Esophagus muscularis mucosa (tissue), 4 donors: ENCODE data around the gene MID1. TPM values are rescaled to one million over a fixed set of nuclear protein-coding genes. Genes with fewer than 3 reads are reported as not detected.

ENCODE experiments used
- DNase-seq: peaks from one replicate; pipeline ENCODE4 v3.0.0-alpha.2; 2017; ENCODE audit errors: extremely low spot score
- H3K27ac ChIP-seq, 4 donors: fragments of 200-600 bp; sonication (generic); replicated peaks in 1 of 4; 1 replicate in 3 of 4; 2 replicates in 1 of 4; pipeline ENCODE4 v1.5.1; 2016 to 2019; ENCODE audit warnings: mild to moderate bottlenecking in 1 of 4
- H3K27me3 ChIP-seq, 4 donors: fragments of 200-600 bp; sonication (generic); one replicate each; pipeline versions ENCODE4 v1.5.1 to v1.6.0; 2016 to 2019
- H3K36me3 ChIP-seq, 4 donors: fragments of 200-600 bp; sonication (generic); one replicate each; pipeline ENCODE4 v1.5.1; 2016 to 2019
- H3K4me1 ChIP-seq, 4 donors: fragments of 200-600 bp; sonication (generic); one replicate each; pipeline ENCODE4 v1.5.1; 2016 to 2019
- H3K4me3 ChIP-seq, 4 donors: fragments of 200-600 bp; sonication (generic); 1 replicate in 2 of 4; 2 replicates in 2 of 4; pipeline ENCODE4 v1.5.1; 2016 to 2019; ENCODE audit warnings: mild to moderate bottlenecking in 4 of 4, moderate library complexity in 1 of 4
- H3K9me3 ChIP-seq, 4 donors: fragments of 200-600 bp; sonication (generic); 1 replicate in 3 of 4; 2 replicates in 1 of 4; pipeline ENCODE4 v1.5.1; 2016 to 2019
- EP300 ChIP-seq: sonication (generic); formaldehyde crosslinking; IDR thresholded peaks from one replicate; pipeline ENCODE4 v1.6.1; 2017; ENCODE audit warnings: antibody characterized with exemption
- POLR2A ChIP-seq: fragments of 450-650 bp; IDR thresholded peaks from one replicate; pipeline ENCODE4 v1.6.1; 2017; ENCODE audit warnings: antibody characterized with exemption, moderate library complexity, mild to moderate bottlenecking, low read depth
- POLR2AphosphoS5 ChIP-seq, 2 donors: sonication (generic); formaldehyde crosslinking; IDR thresholded peaks; one replicate each; pipeline ENCODE4 v1.6.1; 2017; ENCODE audit warnings: antibody characterized with exemption in 2 of 2
- WGBS: methylation state at CpG from one replicate; pipeline ENCODE4 v1.1.5; 2018; 5-methylcytosine and 5-hydroxymethylcytosine counted together
- intact Hi-C: fragments of 100-400 bp; cut with DNase I; formaldehyde crosslinking; loops from one replicate; pipeline ENCODE4 v1.15.1; 2023
- total RNA-seq, 4 donors: library from RNA; depleted of rRNA; stranded (reverse); fragments of >200 nt; gene quantifications; one replicate each; pipeline versions ENCODE4 v1.1.0 to v1.2.1, GENCODE V29; 2016
- TF ChIP-seq, protein P1 (sequence below), 3 experiments: fragments of 200-600 bp in 2 of 3; fragments of 450-650 bp in 1 of 3; sonication (generic) in 2 of 3; IDR thresholded peaks; one replicate each; pipeline ENCODE4 v1.5.1; 2017 to 2019; ENCODE audit warnings: antibody characterized with exemption in 3 of 3, mild to moderate bottlenecking in 2 of 3, moderate library complexity in 1 of 3

Gene MID1
- total RNA-seq, 4 donors from 2014 or later, result 11.2 to 22.0 (median 16.2) TPM

DNA sequence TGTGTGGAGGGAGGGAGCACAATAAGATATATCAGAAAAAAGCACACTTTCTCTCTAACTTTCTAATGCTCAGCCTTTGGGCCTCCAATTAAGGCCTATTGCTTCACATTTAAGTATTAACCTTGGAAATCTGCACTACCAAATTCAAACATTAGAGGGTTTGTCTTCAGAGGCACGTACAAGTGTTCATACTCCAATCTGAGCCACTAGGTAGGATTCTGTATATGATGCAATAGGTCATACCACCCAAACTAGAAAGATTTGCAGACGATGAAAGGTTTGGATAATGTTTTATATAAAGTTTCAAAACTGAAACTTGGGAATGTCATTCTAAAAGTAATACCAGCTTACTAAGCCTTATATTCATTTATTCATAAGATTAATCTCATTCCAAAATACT is 106.4 kb downstream of the MID1 start:
- TF ChIP-seq, protein P1, sequence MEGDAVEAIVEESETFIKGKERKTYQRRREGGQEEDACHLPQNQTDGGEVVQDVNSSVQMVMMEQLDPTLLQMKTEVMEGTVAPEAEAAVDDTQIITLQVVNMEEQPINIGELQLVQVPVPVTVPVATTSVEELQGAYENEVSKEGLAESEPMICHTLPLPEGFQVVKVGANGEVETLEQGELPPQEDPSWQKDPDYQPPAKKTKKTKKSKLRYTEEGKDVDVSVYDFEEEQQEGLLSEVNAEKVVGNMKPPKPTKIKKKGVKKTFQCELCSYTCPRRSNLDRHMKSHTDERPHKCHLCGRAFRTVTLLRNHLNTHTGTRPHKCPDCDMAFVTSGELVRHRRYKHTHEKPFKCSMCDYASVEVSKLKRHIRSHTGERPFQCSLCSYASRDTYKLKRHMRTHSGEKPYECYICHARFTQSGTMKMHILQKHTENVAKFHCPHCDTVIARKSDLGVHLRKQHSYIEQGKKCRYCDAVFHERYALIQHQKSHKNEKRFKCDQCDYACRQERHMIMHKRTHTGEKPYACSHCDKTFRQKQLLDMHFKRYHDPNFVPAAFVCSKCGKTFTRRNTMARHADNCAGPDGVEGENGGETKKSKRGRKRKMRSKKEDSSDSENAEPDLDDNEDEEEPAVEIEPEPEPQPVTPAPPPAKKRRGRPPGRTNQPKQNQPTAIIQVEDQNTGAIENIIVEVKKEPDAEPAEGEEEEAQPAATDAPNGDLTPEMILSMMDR (IDR thresholded peaks at IDR 0.05), result no peak
- no peak for TF ChIP-seq EP300
- no peaks in the 10 kb centered on the region for H3K27me3 ChIP-seq
- peaks cover 0 to 32% (median 12%) of the 10 kb centered on the region in 4 donors for H3K4me1 ChIP-seq
- 58% methylated on average over 2 of the region's 2 CpGs for WGBS
- H3K4me3 ChIP-seq, result no peak overlapping the region
- no peak for DNase-seq
- no peaks in the 10 kb centered on the region for H3K9me3 ChIP-seq
- H3K27ac ChIP-seq, result no peak overlapping the region
- no peaks in the 10 kb centered on the region for H3K36me3 ChIP-seq
- intact Hi-C loops, result no loop called here

DNA sequence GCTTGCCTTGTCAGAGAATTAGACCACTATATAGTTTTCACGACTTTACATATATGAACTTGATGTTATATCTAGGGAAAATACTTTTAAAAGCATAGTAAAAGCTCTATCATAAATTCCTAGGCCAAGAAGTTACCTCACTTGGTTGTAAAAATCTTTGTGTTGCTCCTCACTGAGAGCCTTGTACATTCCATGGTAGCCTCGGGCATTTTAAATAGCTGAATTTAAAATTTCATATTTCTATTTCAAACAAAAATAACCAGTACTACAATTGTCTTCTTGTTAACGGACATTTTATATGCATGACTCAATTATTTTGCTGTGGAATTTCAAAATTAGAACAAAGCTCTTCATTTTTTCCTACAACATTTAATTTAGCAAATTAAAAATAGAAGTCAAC is 107.6 kb downstream of the MID1 start:
- H3K9me3 ChIP-seq, result no peaks in the 10 kb centered on the region
- H3K4me1 ChIP-seq, result peaks cover 0 to 34% (median 17%) of the 10 kb centered on the region in 4 donors
- intact Hi-C loops, result no loop called here
- no peaks in the 10 kb centered on the region for H3K27me3 ChIP-seq
- 63% methylated on average over 3 of the region's 3 CpGs for WGBS
- no peak for DNase-seq
- H3K4me3 ChIP-seq, result no peak overlapping the region
- no peak overlapping the region for H3K27ac ChIP-seq
- TF ChIP-seq POLR2A, result no peak
- TF ChIP-seq EP300, result no peak
- TF ChIP-seq, protein P1 (IDR thresholded peaks at IDR 0.05), result no peak
- no peak for TF ChIP-seq POLR2AphosphoS5 (IDR thresholded peaks at IDR 0.05)
- H3K36me3 ChIP-seq, result no peaks in the 10 kb centered on the region

DNA sequence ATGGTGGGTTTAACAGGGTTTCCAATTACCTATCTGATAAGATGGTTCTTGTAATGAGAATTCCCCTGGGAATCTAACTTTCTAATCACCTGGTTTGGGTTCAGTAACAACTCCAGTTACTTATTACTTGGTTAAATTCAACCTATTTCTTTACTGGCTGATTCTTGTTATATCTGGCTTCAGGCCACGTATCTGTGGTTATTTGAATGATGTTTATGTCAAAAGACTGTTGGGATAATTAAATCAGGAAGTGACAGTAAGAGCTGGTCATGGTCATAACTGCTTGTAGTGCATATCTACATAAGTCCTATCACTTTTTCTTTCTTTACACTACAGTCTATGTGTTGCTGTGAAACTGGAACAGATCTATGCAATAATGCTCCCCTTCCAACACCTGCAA is 108.1 kb downstream of the MID1 start:
- Histone ChIP-seq H3K9me3 (no peaks in the 10 kb centered on the region), H3K36me3 (no peaks in the 10 kb centered on the region), H3K27ac (no peak overlapping the region), H3K27me3 (no peaks in the 10 kb centered on the region), H3K4me1 (peaks cover 0 to 34% (median 21%) of the 10 kb centered on the region in 4 donors), H3K4me3 (no peak overlapping the region)
- no peak for TF ChIP-seq EP300
- intact Hi-C loops, result no loop called here
- no peak for DNase-seq
- WGBS, result 17% methylated on average over 1 of the region's 1 CpG

DNA sequence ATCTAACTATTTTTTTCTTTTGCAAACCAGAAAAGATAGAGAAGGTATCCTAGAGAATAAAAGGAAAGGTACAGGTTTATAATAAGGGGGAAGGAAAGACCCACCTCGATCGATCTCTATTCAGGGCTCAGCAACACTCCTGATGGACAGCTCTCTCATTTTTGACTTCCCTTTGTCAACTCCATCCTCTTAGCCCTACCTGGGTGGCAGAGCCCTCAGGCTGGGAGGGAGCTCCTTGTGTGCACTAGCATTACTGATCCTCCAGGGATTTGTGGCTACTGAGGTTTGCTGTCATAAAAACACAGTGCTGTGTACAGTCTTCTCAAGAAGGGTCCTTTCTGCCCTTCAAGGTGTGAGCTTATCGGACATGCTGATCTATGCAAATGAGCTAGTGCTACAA is 111.0 kb downstream of the MID1 start:
- TF ChIP-seq POLR2A (no peak), POLR2AphosphoS5 (IDR thresholded peaks at IDR 0.05) (no peak), EP300 (no peak)
- TF ChIP-seq, protein P1 (IDR thresholded peaks at IDR 0.05), result no peak
- peaks cover 0 to 29% (median 15%) of the 10 kb centered on the region in 4 donors for H3K4me1 ChIP-seq
- H3K4me3 ChIP-seq, result no peak overlapping the region
- no peaks in the 10 kb centered on the region for H3K36me3 ChIP-seq
- no peaks in the 10 kb centered on the region for H3K27me3 ChIP-seq
- intact Hi-C loops, result no loop called here
- H3K27ac ChIP-seq, result no peak overlapping the region
- no peaks in the 10 kb centered on the region for H3K9me3 ChIP-seq
- DNase-seq, result no peak
- WGBS, result 78% methylated on average over 3 of the region's 3 CpGs

DNA sequence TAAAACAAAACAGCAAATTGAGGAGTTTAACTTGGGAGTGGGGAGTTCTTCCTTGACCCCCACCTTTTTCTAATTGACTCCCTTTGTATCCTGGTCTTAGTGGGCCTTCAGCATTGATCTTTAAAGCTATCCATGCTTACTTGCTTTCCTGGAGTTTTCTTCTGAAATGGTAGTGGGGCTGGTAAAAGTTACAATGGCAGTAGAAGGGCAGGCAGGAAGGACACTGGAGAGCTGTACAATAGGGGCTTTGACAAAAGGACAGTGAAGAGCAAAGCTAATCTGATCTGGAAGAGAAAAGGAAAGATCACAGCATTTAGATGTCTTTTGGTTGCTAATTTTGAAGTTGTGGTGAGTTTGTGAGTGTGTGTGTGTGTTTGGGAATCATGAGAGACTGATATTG is 111.5 kb downstream of the MID1 start:
- intact Hi-C loops, result no loop called here
- TF ChIP-seq, protein P1 (IDR thresholded peaks at IDR 0.05), result no peak
- TF ChIP-seq POLR2AphosphoS5 (IDR thresholded peaks at IDR 0.05) (no peak), POLR2A (no peak), EP300 (no peak)

More for the DNA sequence above, 111.5 kb downstream of the MID1 start:
- H3K4me3 ChIP-seq, result no peak overlapping the region
- DNase-seq, result no peak
- peaks cover 0 to 24% (median 14%) of the 10 kb centered on the region in 4 donors for H3K4me1 ChIP-seq
- no peaks in the 10 kb centered on the region for H3K27me3 ChIP-seq
- H3K9me3 ChIP-seq, result no peaks in the 10 kb centered on the region
- H3K36me3 ChIP-seq, result no peaks in the 10 kb centered on the region
- H3K27ac ChIP-seq, result no peak overlapping the region
